Measurements from ENCODE around the gene PRMT5.
"Not testable (repeated sequence)": the region's sequence is repeated elsewhere in the genome, so short reads cannot be mapped to it uniquely, and the experiment has no call there.

PRMT5 gene

GRCh38 chr14:22966783-22967269 lies 37.6 kb upstream of the PRMT5 start:
- no peaks in the 10 kb centered on the region for H3K4me1 ChIP-seq (ENCODE audit: insufficient read depth, low read length)
- no peak overlapping the region for H3K4me3 ChIP-seq (ENCODE audit: low read length)
- H3K9me3 ChIP-seq (ENCODE audit: insufficient read depth, low read depth, low read length): no peaks in the 10 kb centered on the region
- H3K9ac ChIP-seq (ENCODE audit: low read depth, low read length): no peak overlapping the region
- H3K27me3 ChIP-seq (ENCODE audit: insufficient read depth, low read length): no peaks in the 10 kb centered on the region
- H3K36me3 ChIP-seq (ENCODE audit: insufficient read depth, low read length): peaks cover 16% of the 10 kb centered on the region
- no peak overlapping the region; the same call in 1 of the 2 replicates for H3K27ac ChIP-seq (ENCODE audit: low read depth, low read length)
- 80% methylated on average over 4 of the region's 4 CpGs for WGBS

GRCh38 chr14:22965916-22966782 lies 37.0 kb upstream of the PRMT5 start:
- H3K4me3 ChIP-seq (ENCODE audit: low read length); H3K4me1 ChIP-seq (ENCODE audit: insufficient read depth, low read length); H3K9me3 ChIP-seq (ENCODE audit: insufficient read depth, low read depth, low read length); H3K9ac ChIP-seq (ENCODE audit: low read depth, low read length); H3K27me3 ChIP-seq (ENCODE audit: insufficient read depth, low read length); H3K36me3 ChIP-seq (ENCODE audit: insufficient read depth, low read length): not testable (repeated sequence)
- 90% methylated on average over 13 of the region's 15 CpGs for WGBS
- H3K27ac ChIP-seq (ENCODE audit: low read depth, low read length): peak overlapping the region; percentile 26; the same call in 1 of the 2 replicates

- no peaks in the 10 kb centered on the region for H3K4me1 ChIP-seq (ENCODE audit: insufficient read depth, low read length)
- 96% methylated on average over 6 of the region's 6 CpGs for WGBS
- H3K4me3 ChIP-seq (ENCODE audit: low read length): no peak overlapping the region
- H3K9ac ChIP-seq (ENCODE audit: low read depth, low read length): no peak overlapping the region
- no peaks in the 10 kb centered on the region for H3K9me3 ChIP-seq (ENCODE audit: insufficient read depth, low read depth, low read length)
- H3K27me3 ChIP-seq (ENCODE audit: insufficient read depth, low read length): no peaks in the 10 kb centered on the region
- H3K27ac ChIP-seq (ENCODE audit: low read depth, low read length): no peak overlapping the region
- no peaks in the 10 kb centered on the region for H3K36me3 ChIP-seq (ENCODE audit: insufficient read depth, low read length)
Measured at GRCh38 chr14:22962061-22962676, 33.0 kb upstream of the PRMT5 start.

- Histone ChIP-seq H3K4me3 (ENCODE audit: low read length) (peak overlapping the region; percentile 67), H3K27me3 (ENCODE audit: insufficient read depth, low read length) (no peaks in the 10 kb centered on the region), H3K9ac (ENCODE audit: low read depth, low read length) (peak overlapping the region; percentile 94), H3K9me3 (ENCODE audit: insufficient read depth, low read depth, low read length) (no peaks in the 10 kb centered on the region), H3K4me1 (ENCODE audit: insufficient read depth, low read length) (peaks cover 8% of the 10 kb centered on the region; the same call in 1 of the 2 replicates), H3K27ac (ENCODE audit: low read depth, low read length) (peak overlapping the region; percentile 97; the same call in 1 of the 2 replicates), H3K36me3 (ENCODE audit: insufficient read depth, low read length) (peaks cover 29% of the 10 kb centered on the region)
- WGBS: 29% methylated on average over 19 of the region's 19 CpGs
Measured at GRCh38 chr14:22955702-22956569, 26.8 kb upstream of the PRMT5 start.

- Histone ChIP-seq H3K36me3 (ENCODE audit: insufficient read depth, low read length) (peaks cover 54% of the 10 kb centered on the region), H3K4me3 (ENCODE audit: low read length) (no peak overlapping the region), H3K9me3 (ENCODE audit: insufficient read depth, low read depth, low read length) (no peaks in the 10 kb centered on the region), H3K27ac (ENCODE audit: low read depth, low read length) (no peak overlapping the region), H3K4me1 (ENCODE audit: insufficient read depth, low read length) (peaks cover 8% of the 10 kb centered on the region; the same call in 1 of the 2 replicates), H3K27me3 (ENCODE audit: insufficient read depth, low read length) (no peaks in the 10 kb centered on the region), H3K9ac (ENCODE audit: low read depth, low read length) (no peak overlapping the region)
- WGBS: 93% methylated on average over 1 of the region's 1 CpG
Measured at GRCh38 chr14:22952418-22952817, 23.2 kb upstream of the PRMT5 start.

- H3K36me3 ChIP-seq (ENCODE audit: insufficient read depth, low read length): peaks cover 59% of the 10 kb centered on the region
- H3K27ac ChIP-seq (ENCODE audit: low read depth, low read length); H3K9ac ChIP-seq (ENCODE audit: low read depth, low read length); H3K27me3 ChIP-seq (ENCODE audit: insufficient read depth, low read length); H3K9me3 ChIP-seq (ENCODE audit: insufficient read depth, low read depth, low read length); H3K4me1 ChIP-seq (ENCODE audit: insufficient read depth, low read length); H3K4me3 ChIP-seq (ENCODE audit: low read length): not testable (repeated sequence)
- 96% methylated on average over 8 of the region's 8 CpGs for WGBS
Measured at GRCh38 chr14:22951795-22952194, 22.6 kb upstream of the PRMT5 start.

GRCh38 chr14:22945642-22946041 lies 16.5 kb upstream of the PRMT5 start:
- Histone ChIP-seq H3K9ac (ENCODE audit: low read depth, low read length) (no peak overlapping the region), H3K4me3 (ENCODE audit: low read length) (no peak overlapping the region), H3K36me3 (ENCODE audit: insufficient read depth, low read length) (peaks cover 48% of the 10 kb centered on the region), H3K27ac (ENCODE audit: low read depth, low read length) (no peak overlapping the region), H3K9me3 (ENCODE audit: insufficient read depth, low read depth, low read length) (no peaks in the 10 kb centered on the region), H3K27me3 (ENCODE audit: insufficient read depth, low read length) (no peaks in the 10 kb centered on the region), H3K4me1 (ENCODE audit: insufficient read depth, low read length) (no peaks in the 10 kb centered on the region)
- WGBS: 92% methylated on average over 3 of the region's 3 CpGs

GRCh38 chr14:22939684-22940083 lies 10.5 kb upstream of the PRMT5 start:
- no peaks in the 10 kb centered on the region for H3K9me3 ChIP-seq (ENCODE audit: insufficient read depth, low read depth, low read length)
- 0 out of 2 replicates have a peak, but pooled peaks cover 5% of the 10 kb centered on the region for H3K36me3 ChIP-seq (ENCODE audit: insufficient read depth, low read length)
- no peak overlapping the region for H3K4me3 ChIP-seq (ENCODE audit: low read length)
- no peak overlapping the region for H3K27ac ChIP-seq (ENCODE audit: low read depth, low read length)
- no peaks in the 10 kb centered on the region for H3K27me3 ChIP-seq (ENCODE audit: insufficient read depth, low read length)
- WGBS: 91% methylated on average over 4 of the region's 4 CpGs
- no peak overlapping the region for H3K9ac ChIP-seq (ENCODE audit: low read depth, low read length)
- no peaks in the 10 kb centered on the region for H3K4me1 ChIP-seq (ENCODE audit: insufficient read depth, low read length)

- Histone ChIP-seq H3K9ac (ENCODE audit: low read depth, low read length) (no peak overlapping the region), H3K27me3 (ENCODE audit: insufficient read depth, low read length) (no peaks in the 10 kb centered on the region), H3K4me1 (ENCODE audit: insufficient read depth, low read length) (no peaks in the 10 kb centered on the region), H3K9me3 (ENCODE audit: insufficient read depth, low read depth, low read length) (no peaks in the 10 kb centered on the region), H3K36me3 (ENCODE audit: insufficient read depth, low read length) (no peaks in the 10 kb centered on the region), H3K4me3 (ENCODE audit: low read length) (no peak overlapping the region), H3K27ac (ENCODE audit: low read depth, low read length) (no peak overlapping the region)
- WGBS: no CpG with 5 or more reads among the region's 1 CpG
Measured at GRCh38 chr14:22935156-22935555, 6.0 kb upstream of the PRMT5 start.

- Histone ChIP-seq H3K4me1 (ENCODE audit: insufficient read depth, low read length) (peaks cover 2% of the 10 kb centered on the region; the same call in 1 of the 2 replicates), H3K27me3 (ENCODE audit: insufficient read depth, low read length) (no peaks in the 10 kb centered on the region), H3K9ac (ENCODE audit: low read depth, low read length) (no peak overlapping the region), H3K27ac (ENCODE audit: low read depth, low read length) (no peak overlapping the region), H3K4me3 (ENCODE audit: low read length) (no peak overlapping the region), H3K9me3 (ENCODE audit: insufficient read depth, low read depth, low read length) (no peaks in the 10 kb centered on the region), H3K36me3 (ENCODE audit: insufficient read depth, low read length) (peaks cover 3% of the 10 kb centered on the region)
- 83% methylated on average over 2 of the region's 3 CpGs for WGBS
Measured at GRCh38 chr14:22932146-22932545, 3.0 kb upstream of the PRMT5 start.
